ENCODE data around the gene BCLAF1.

GRCh38 chr6:136306466-136306865 is 16.8 kb upstream of the BCLAF1 start:
- no peak for TF ChIP-seq SP1 (IDR thresholded peaks at IDR 0.05)
- TF ChIP-seq FOXM1 (IDR thresholded peaks at IDR 0.05; ENCODE audit: borderline replicate concordance) = no peak
- no peak for TF ChIP-seq NFRKB (IDR thresholded peaks at IDR 0.05)
- no peak for TF ChIP-seq BHLHE40 (IDR thresholded peaks at IDR 0.05; ENCODE audit: borderline replicate concordance)
- no peak for TF ChIP-seq LEF1 (IDR thresholded peaks at IDR 0.05; ENCODE audit: borderline replicate concordance)
- TF ChIP-seq TARDBP (IDR thresholded peaks at IDR 0.05) = no peak
- no peak for TF ChIP-seq HDGF (IDR thresholded peaks at IDR 0.05; ENCODE audit: borderline replicate concordance)
- TF ChIP-seq FOXA1 (IDR thresholded peaks at IDR 0.05) = no peak
- no peak for TF ChIP-seq CTBP1 (IDR thresholded peaks at IDR 0.05; ENCODE audit: borderline replicate concordance)
- TF ChIP-seq ELF4 (IDR thresholded peaks at IDR 0.05) = no peak
- no peak for TF ChIP-seq ARNT (IDR thresholded peaks at IDR 0.05)
- no peak for TF ChIP-seq ZNF384 (IDR thresholded peaks at IDR 0.05)
- TF ChIP-seq SUZ12 (IDR thresholded peaks at IDR 0.05) = no peak

Measured in HEK293T (cell line).